ENCODE results near the gene CDS1. TPM values are rescaled to one million over a fixed set of nuclear protein-coding genes. Genes with fewer than 3 reads are reported as not detected.

The CDS1 gene
- total RNA-seq, 4 donors from 2014 or later = 0.83 to 1.7 (median 1.3) TPM

DNA sequence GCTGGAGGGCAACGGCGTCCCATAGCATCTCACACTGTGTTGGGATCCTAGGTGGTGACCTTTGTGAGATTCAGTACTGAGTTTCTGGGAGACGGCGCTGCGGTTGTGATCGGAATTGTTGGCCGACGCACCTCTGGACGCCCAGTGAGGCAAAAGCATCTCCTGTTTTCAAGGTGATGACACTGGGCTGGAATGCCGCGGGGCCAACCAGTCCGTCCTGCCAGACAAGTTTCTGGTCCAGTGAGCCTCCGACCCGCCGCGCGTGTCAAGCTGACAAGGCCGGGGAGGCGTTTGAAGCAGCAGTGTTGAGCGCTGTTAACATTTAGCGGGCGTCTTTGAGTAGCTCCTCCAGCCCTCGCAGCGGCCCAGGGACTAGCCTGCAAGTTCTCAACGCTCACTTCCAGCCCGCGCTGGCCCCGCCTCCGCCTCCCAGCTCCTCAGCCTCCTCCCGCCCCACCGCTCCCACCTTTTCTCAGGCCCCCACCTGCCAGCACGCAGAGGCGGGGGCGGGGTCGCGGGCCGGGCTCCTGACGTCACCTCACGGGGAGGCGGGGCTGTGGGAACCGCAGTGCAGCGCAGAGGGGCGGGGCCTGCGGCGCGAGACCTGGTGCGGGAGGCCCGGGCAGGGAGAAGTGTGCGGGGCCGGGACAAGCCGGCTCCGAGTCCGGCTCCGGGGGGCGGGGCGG lies 482 bp upstream of the CDS1 start:
- H3K27ac ChIP-seq (replicated peaks in 1 of 4) = peak overlapping the region; percentile 69 to 86 (median 82)
- DNase-seq (ENCODE audit: extremely low spot score) = peak; percentile 96
- peak overlapping the region; percentile 63 to 94 (median 87) for H3K4me3 ChIP-seq
- TF ChIP-seq EP300 (IDR thresholded peaks at IDR 0.05) (no peak), POLR2AphosphoS5 (IDR thresholded peaks at IDR 0.05) (peak; percentile 55 to 68)
- no peaks in the 10 kb centered on the region for H3K36me3 ChIP-seq
- H3K4me1 ChIP-seq = peaks cover 8 to 28% (median 14%) of the 10 kb centered on the region in 4 donors
- intact Hi-C loops (cut with DNase I) = no loop called here
- H3K27me3 ChIP-seq = no peaks in the 10 kb centered on the region
- H3K9me3 ChIP-seq = no peaks in the 10 kb centered on the region
- 4% methylated on average over 15 of the region's 56 CpGs for WGBS

DNA sequence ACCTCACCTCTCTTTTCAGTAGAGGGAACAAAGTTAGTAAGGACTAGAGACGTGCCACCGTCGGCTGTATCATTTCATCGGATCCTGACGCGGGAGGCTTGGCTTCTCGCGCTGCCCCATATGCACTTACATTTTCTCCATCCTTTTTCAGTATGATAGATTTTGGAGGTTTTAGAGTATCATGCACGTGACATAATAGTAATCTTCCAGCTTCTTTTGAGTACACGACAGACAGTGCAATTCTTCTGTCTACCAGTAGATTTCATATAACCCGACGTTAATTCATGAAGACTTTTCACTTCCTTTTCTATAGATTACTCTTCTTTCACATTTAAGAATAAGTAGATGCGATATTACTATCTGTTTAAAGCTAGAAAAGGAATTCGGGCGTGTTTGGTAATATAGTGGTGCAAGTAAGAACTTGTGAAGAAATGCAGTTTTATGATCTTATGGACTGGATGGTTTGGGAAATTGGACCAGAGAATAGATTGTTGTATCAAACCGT lies 1.0 kb downstream of the CDS1 start:
- intact Hi-C loops (cut with DNase I) = no loop called here
- H3K9me3 ChIP-seq = no peaks in the 10 kb centered on the region
- no peak for DNase-seq (ENCODE audit: extremely low spot score)
- TF ChIP-seq POLR2A (IDR thresholded peaks at IDR 0.05; ENCODE audit: low read depth) (no peak), POLR2AphosphoS5 (IDR thresholded peaks at IDR 0.05) (no peak), EP300 (IDR thresholded peaks at IDR 0.05) (no peak)
- TF ChIP-seq, protein P1, sequence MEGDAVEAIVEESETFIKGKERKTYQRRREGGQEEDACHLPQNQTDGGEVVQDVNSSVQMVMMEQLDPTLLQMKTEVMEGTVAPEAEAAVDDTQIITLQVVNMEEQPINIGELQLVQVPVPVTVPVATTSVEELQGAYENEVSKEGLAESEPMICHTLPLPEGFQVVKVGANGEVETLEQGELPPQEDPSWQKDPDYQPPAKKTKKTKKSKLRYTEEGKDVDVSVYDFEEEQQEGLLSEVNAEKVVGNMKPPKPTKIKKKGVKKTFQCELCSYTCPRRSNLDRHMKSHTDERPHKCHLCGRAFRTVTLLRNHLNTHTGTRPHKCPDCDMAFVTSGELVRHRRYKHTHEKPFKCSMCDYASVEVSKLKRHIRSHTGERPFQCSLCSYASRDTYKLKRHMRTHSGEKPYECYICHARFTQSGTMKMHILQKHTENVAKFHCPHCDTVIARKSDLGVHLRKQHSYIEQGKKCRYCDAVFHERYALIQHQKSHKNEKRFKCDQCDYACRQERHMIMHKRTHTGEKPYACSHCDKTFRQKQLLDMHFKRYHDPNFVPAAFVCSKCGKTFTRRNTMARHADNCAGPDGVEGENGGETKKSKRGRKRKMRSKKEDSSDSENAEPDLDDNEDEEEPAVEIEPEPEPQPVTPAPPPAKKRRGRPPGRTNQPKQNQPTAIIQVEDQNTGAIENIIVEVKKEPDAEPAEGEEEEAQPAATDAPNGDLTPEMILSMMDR (IDR thresholded peaks at IDR 0.05) = peak in 1 of 3 experiments; percentile 27
- H3K27ac ChIP-seq (replicated peaks in 1 of 4) = peak overlapping the region in 3 of 4 donors; percentile 80 to 86 (median 85)
- H3K4me3 ChIP-seq = peak overlapping the region; percentile 63 to 94 (median 87)
- peaks cover 8 to 28% (median 14%) of the 10 kb centered on the region in 4 donors for H3K4me1 ChIP-seq
- WGBS = 22% methylated on average over 16 of the region's 16 CpGs
- H3K27me3 ChIP-seq = no peaks in the 10 kb centered on the region
- no peaks in the 10 kb centered on the region for H3K36me3 ChIP-seq

DNA sequence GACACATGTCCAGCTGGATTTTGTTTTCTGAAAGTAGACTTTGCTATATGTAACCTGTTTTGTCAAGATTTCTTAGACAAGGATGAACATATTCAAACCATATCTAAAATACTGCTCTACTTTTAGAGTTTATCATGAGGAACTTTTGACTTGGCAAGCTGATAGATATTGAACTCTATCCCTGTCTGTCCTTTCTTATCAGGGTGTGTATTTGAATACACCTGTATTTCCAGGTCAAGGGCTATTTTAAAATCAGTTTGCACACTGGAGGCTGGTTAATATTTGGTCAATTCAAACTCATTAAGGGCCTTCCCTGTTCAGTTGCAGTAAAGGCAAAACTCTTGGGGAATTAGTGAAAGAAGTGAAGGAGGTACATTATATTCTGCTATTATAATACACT lies 2.3 kb downstream of the CDS1 start:
- TF ChIP-seq, protein P1 (IDR thresholded peaks at IDR 0.05) = no peak
- intact Hi-C loops (cut with DNase I) = no loop called here
- Histone ChIP-seq H3K36me3 (no peaks in the 10 kb centered on the region), H3K27ac (replicated peaks in 1 of 4) (no peak overlapping the region), H3K9me3 (no peaks in the 10 kb centered on the region), H3K4me1 (peaks cover 8 to 24% (median 14%) of the 10 kb centered on the region in 4 donors), H3K4me3 (no peak overlapping the region), H3K27me3 (no peaks in the 10 kb centered on the region)
- DNase-seq (ENCODE audit: extremely low spot score) = no peak

DNA sequence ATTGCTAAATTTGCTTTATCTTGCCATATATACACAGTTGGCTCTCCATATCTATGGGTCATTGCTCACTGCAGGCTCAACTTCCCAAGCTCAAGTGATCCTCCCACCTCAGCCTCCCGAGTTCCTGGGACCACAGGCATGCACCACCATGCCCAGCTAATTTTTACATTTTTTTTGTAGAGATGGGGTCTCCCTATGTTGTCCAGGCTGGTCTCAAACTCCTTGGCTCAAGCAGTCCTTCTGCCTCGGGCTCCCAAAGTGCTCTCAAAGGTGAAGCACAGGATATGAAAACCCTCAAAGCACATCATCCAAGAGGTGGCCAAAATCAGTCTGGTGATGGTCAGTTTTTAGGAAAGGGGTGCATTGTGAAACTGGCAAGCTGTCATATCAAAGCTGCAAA lies 11.8 kb downstream of the CDS1 start:
- TF ChIP-seq, protein P1 (IDR thresholded peaks at IDR 0.05) = no peak
- TF ChIP-seq EP300 (IDR thresholded peaks at IDR 0.05) (no peak), POLR2AphosphoS5 (IDR thresholded peaks at IDR 0.05) (no peak), POLR2A (IDR thresholded peaks at IDR 0.05; ENCODE audit: low read depth) (no peak)
- Histone ChIP-seq H3K4me1 (no peaks in the 10 kb centered on the region), H3K4me3 (no peak overlapping the region), H3K27me3 (no peaks in the 10 kb centered on the region), H3K9me3 (no peaks in the 10 kb centered on the region), H3K27ac (replicated peaks in 1 of 4) (no peak overlapping the region), H3K36me3 (no peaks in the 10 kb centered on the region)
- intact Hi-C loops (cut with DNase I) = no loop called here
- no peak for DNase-seq (ENCODE audit: extremely low spot score)
- 85% methylated on average over 2 of the region's 2 CpGs for WGBS

DNA sequence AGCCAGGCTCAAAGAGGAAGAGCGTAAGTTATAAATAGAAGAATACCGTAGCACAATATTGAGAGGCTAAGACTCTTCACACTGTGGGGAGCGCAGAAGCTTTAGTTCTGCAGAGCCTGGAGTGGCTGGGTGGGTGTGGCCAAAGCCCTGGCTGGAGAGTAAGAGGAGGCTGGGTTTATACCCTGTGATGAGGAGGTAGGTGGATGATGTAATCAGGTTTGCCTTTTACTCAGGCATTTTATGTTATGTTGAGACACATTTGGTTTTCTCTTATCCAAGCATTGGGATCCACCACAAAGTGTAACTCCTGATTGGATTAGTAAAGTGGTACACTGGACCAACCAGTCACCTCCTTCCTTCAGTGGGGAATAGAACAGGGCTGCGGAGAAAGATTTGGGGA lies 13.9 kb downstream of the CDS1 start:
- TF ChIP-seq POLR2A (IDR thresholded peaks at IDR 0.05; ENCODE audit: low read depth) = no peak
- TF ChIP-seq EP300 (IDR thresholded peaks at IDR 0.05) = no peak
- TF ChIP-seq, protein P1 (IDR thresholded peaks at IDR 0.05) = no peak
- no peak for TF ChIP-seq POLR2AphosphoS5 (IDR thresholded peaks at IDR 0.05)
- DNase-seq (ENCODE audit: extremely low spot score) = no peak
- no peaks in the 10 kb centered on the region for H3K27me3 ChIP-seq
- no peaks in the 10 kb centered on the region for H3K4me1 ChIP-seq
- H3K9me3 ChIP-seq = no peaks in the 10 kb centered on the region
- intact Hi-C loops (cut with DNase I) = no loop called here
- 86% methylated on average over 4 of the region's 4 CpGs for WGBS
- H3K27ac ChIP-seq (replicated peaks in 1 of 4) = no peak overlapping the region
- no peaks in the 10 kb centered on the region for H3K36me3 ChIP-seq
- no peak overlapping the region for H3K4me3 ChIP-seq
